ENCODE data around the gene NRIP2. TPM values are rescaled to one million over a fixed set of nuclear protein-coding genes. Genes with fewer than 3 reads are reported as not detected.

NRIP2 gene
- total and polyA plus RNA-seq, 10 of the 15 experiments (the other 5 are each of a cell fraction or from before 2014, with no cell fraction given) = 0.04 to 0.83 (median 0.42) TPM; not detected in 7

- DNase-seq (ENCODE audit: low read depth, low spot score) (no peak), ATAC-seq (no peak), FAIRE-seq (no peak)
- Histone ChIP-seq H3K4me3 (no peak overlapping the region), H3K4me2 (ENCODE audit: control insufficient read depth, insufficient read depth) (no peak overlapping the region), H3K4me1 (ENCODE audit: control insufficient read depth, insufficient read depth, low read length) (no peaks in the 10 kb centered on the region), H3K9ac (ENCODE audit: control insufficient read depth, insufficient read depth, low read length) (no peak overlapping the region), H4K20me1 (ENCODE audit: control insufficient read depth, insufficient read depth) (no peaks in the 10 kb centered on the region), H3K36me3 (ENCODE audit: control insufficient read depth in 2 of 2, insufficient read depth in 2 of 2, low read length in 1 of 2) (no peaks in the 10 kb centered on the region; a peak in 1 of 4 replicates), H3K27ac (ENCODE audit: control insufficient read depth, insufficient read depth) (no peak overlapping the region), H3K79me2 (ENCODE audit: control insufficient read depth, insufficient read depth, low read length) (no peaks in the 10 kb centered on the region), H3K27me3 (replicated peaks in 1 of 2; ENCODE audit: control insufficient read depth in 2 of 2, insufficient read depth in 2 of 2, low read length in 1 of 2) (no peaks in the 10 kb centered on the region), H2AFZ (ENCODE audit: control insufficient read depth, low read depth, low read length) (no peak overlapping the region), H3K9me3 (replicated peaks; ENCODE audit: control insufficient read depth, insufficient read depth, low read length) (no peaks in the 10 kb centered on the region)
- POLR2A ChIA-PET = no interaction called here
- no TSS peak for BruUV-seq (replicated peaks)
- CTCF ChIA-PET = no interaction called here
- SMC1A ChIA-PET (ENCODE audit: uncharacterized antibody, unreplicated experiment) = no interaction called here
- RAD21 ChIA-PET (ENCODE audit: unreplicated experiment) = no interaction called here
- in situ Hi-C loops (cut with MboI) = no loop called here
- WGBS (ENCODE audit: insufficient coverage, insufficient replicate concordance, low lambda C conversion rate, missing lambda C conversion rate) = 82% methylated on average over 4 of the region's 4 CpGs
- TF ChIP-seq NFYA (IDR thresholded peaks at IDR 0.05; ENCODE audit: borderline replicate concordance, low read depth, low read length) (no peak), RELB (IDR thresholded peaks at IDR 0.05; ENCODE audit: low read depth) (no peak), PBX3 (IDR thresholded peaks at IDR 0.05; ENCODE audit: insufficient replicate concordance, low read depth, low read length) (no peak), PKNOX1 (IDR thresholded peaks at IDR 0.05) (no peak), IRF4 (IDR thresholded peaks at IDR 0.05; ENCODE audit: low read depth, low read length) (no peak), RUNX3 (IDR thresholded peaks at IDR 0.05; ENCODE audit: low read length) (no peak), CEBPZ (IDR thresholded peaks at IDR 0.05; ENCODE audit: low read depth, low read length) (no peak), ZNF217 (IDR thresholded peaks at IDR 0.05) (no peak), CBX5 (IDR thresholded peaks at IDR 0.05; ENCODE audit: low read depth) (no peak), CREM (IDR thresholded peaks at IDR 0.05; ENCODE audit: low read depth) (no peak), USF2 (IDR thresholded peaks at IDR 0.05; ENCODE audit: borderline replicate concordance, low read depth, low read length) (no peak), KAT2A (conservative IDR thresholded peaks at IDR 0.05; ENCODE audit: control insufficient read depth, low read depth, low read length) (no peak), RBBP5 (conservative IDR thresholded peaks at IDR 0.05) (no peak)
- intact Hi-C loops (cut with micrococcal nuclease; ENCODE audit: unreplicated experiment) = no loop called here
These were observed 1.0 kb upstream of the NRIP2 start for GRCh38 chr12:2835691-2836403.
